CD14-positive monocyte (primary cell): Measurements from ENCODE around the gene TMEM259. TPM values are rescaled to one million over a fixed set of nuclear protein-coding genes. Genes with fewer than 3 reads are reported as not detected.
A peak's percentile ranks its signal among the peaks of the same experiment; 100 is the strongest.

Experiments used
- DNase-seq, 3 donors: peaks; one replicate each; pipeline ENCODE4 v3.0.0-alpha.2; 2011 to 2022
- H2AFZ ChIP-seq: 2 replicates; pipeline ENCODE4 v1.6.0; 2012; ENCODE audit warnings: mild to moderate bottlenecking, low read depth, low read length, inconsistent platforms; ENCODE audit not compliant: insufficient read depth, poor library complexity, severe bottlenecking
- H3K27ac ChIP-seq, 2 donors: 1 replicate in 1 of 2; 2 replicates in 1 of 2; pipeline ENCODE4 v1.5.1; 2012 to 2013; ENCODE audit warnings: low read length in 2 of 2, control low read depth in 1 of 2, inconsistent platforms in 1 of 2, low read depth in 1 of 2, mild to moderate bottlenecking in 1 of 2
- H3K27me3 ChIP-seq, 2 donors: one replicate each; pipeline versions ENCODE4 v1.6.0 to v1.6.1; 2011 to 2013; ENCODE audit warnings: low read length in 2 of 2; ENCODE audit not compliant: control insufficient read depth in 2 of 2, insufficient read depth in 2 of 2
- H3K36me3 ChIP-seq, 2 donors: replicated peaks in 1 of 2; 1 replicate in 1 of 2; 2 replicates in 1 of 2; pipeline versions ENCODE4 v1.5.1 to v1.6.1; 2012 to 2013; ENCODE audit warnings: low read length in 2 of 2, control low read depth in 1 of 2, inconsistent platforms in 1 of 2, mild to moderate bottlenecking in 1 of 2; ENCODE audit not compliant: insufficient read depth in 2 of 2, control insufficient read depth in 1 of 2
- H3K4me1 ChIP-seq, 2 donors: 1 replicate in 1 of 2; 2 replicates in 1 of 2; pipeline versions ENCODE4 v1.5.1 to v1.6.1; 2012 to 2013; ENCODE audit warnings: low read length in 2 of 2, control low read depth in 1 of 2, inconsistent platforms in 1 of 2, mild to moderate bottlenecking in 1 of 2, moderate library complexity in 1 of 2; ENCODE audit not compliant: insufficient read depth in 2 of 2, control insufficient read depth in 1 of 2
- H3K4me2 ChIP-seq: replicated peaks from 2 replicates; pipeline ENCODE3; 2012; ENCODE audit warnings: low read length, moderate library complexity, mild to moderate bottlenecking; ENCODE audit not compliant: poor library complexity, severe bottlenecking; ENCODE audit errors: extremely low read depth
- H3K4me3 ChIP-seq, 3 experiments: fragments of 200-600 bp in 1 of 3; sonication (generic) in 1 of 3; replicated peaks in 1 of 3; 1 replicate in 2 of 3; 2 replicates in 1 of 3; pipeline ENCODE4 v1.5.1; 2011 to 2013; ENCODE audit warnings: low read length in 3 of 3, mild to moderate bottlenecking in 3 of 3, control low read depth in 2 of 3, low read depth in 2 of 3, inconsistent platforms in 1 of 3, moderate library complexity in 1 of 3
- H3K79me2 ChIP-seq: 2 replicates; pipeline ENCODE4 v1.6.0; 2012; ENCODE audit warnings: mild to moderate bottlenecking, control low read depth, inconsistent platforms, low read length, moderate library complexity; ENCODE audit not compliant: insufficient read depth
- H3K9ac ChIP-seq: 2 replicates; pipeline ENCODE4 v1.6.0; 2017; ENCODE audit warnings: low read length, mild to moderate bottlenecking; ENCODE audit not compliant: insufficient read depth, poor library complexity, severe bottlenecking
- H3K9me3 ChIP-seq, 2 donors: replicated peaks in 1 of 2; 1 replicate in 1 of 2; 2 replicates in 1 of 2; pipeline versions ENCODE4 v1.5.1 to v1.6.1; 2012 to 2013; ENCODE audit warnings: low read length in 2 of 2, control low read depth in 1 of 2; ENCODE audit not compliant: control insufficient read depth in 1 of 2, insufficient read depth in 1 of 2
- H4K20me1 ChIP-seq: 2 replicates; pipeline ENCODE4 v1.6.0; 2012; ENCODE audit warnings: mild to moderate bottlenecking, low read length, control low read depth, moderate library complexity; ENCODE audit not compliant: insufficient read depth
- H3K27ac Mint-ChIP-seq, 7 donors: one replicate each; pipeline ENCODE4 v1.8.0; 2020; ENCODE audit warnings: mild to moderate bottlenecking in 7 of 7, mixed read lengths in 7 of 7, moderate library complexity in 6 of 7, inconsistent platforms in 2 of 7
- H3K27me3 Mint-ChIP-seq, 3 donors: one replicate each; pipeline ENCODE4 v1.8.0; 2021 to 2022; ENCODE audit warnings: low read depth in 3 of 3, mild to moderate bottlenecking in 3 of 3, mixed read lengths in 3 of 3, moderate library complexity in 3 of 3, inconsistent platforms in 1 of 3
- H3K36me3 Mint-ChIP-seq, 2 donors: one replicate each; pipeline ENCODE4 v1.8.0; 2020; ENCODE audit warnings: mixed read lengths in 2 of 2, inconsistent platforms in 1 of 2, mild to moderate bottlenecking in 1 of 2
- H3K4me1 Mint-ChIP-seq: one replicate; pipeline ENCODE4 v1.8.0; 2020; ENCODE audit warnings: mild to moderate bottlenecking, mixed read lengths
- H3K4me3 Mint-ChIP-seq, 2 donors: one replicate each; pipeline ENCODE4 v1.8.0; 2020; ENCODE audit warnings: mild to moderate bottlenecking in 2 of 2, mixed read lengths in 2 of 2, moderate library complexity in 1 of 2
- H3K9me3 Mint-ChIP-seq, 7 donors: one replicate each; pipeline ENCODE4 v1.8.0; 2020 to 2022; ENCODE audit warnings: mixed read lengths in 7 of 7, mild to moderate bottlenecking in 6 of 7, moderate library complexity in 6 of 7, inconsistent platforms in 2 of 7
- WGBS: methylation state at CpG from one replicate; pipeline ENCODE4 v1.1.5; 2013; ENCODE audit warnings: missing lambda C conversion rate; ENCODE audit not compliant: insufficient coverage; 5-methylcytosine and 5-hydroxymethylcytosine counted together
- intact Hi-C, 2 donors: fragments of 100-400 bp; cut with micrococcal nuclease; formaldehyde crosslinking; loops; one replicate each; pipeline versions ENCODE4 v1.15.0 to v1.15.1; 2023
- polyA plus RNA-seq, 3 donors: library from polyadenylated mRNA; depleted of rRNA in 1 of 3; unstranded in 2 of 3; stranded (reverse) in 1 of 3; fragments of 300-500 nt in 2 of 3; fragments of >200 nt in 1 of 3; fragmentation: Illumina TruSeq in 2 of 3; gene quantifications; 1 replicate in 2 of 3; 2 replicates in 1 of 3; pipeline ENCODE4 v1.2.3, GENCODE V29; 2012 to 2021
- TF ChIP-seq, protein P1 (sequence below): fragments of 200-600 bp; IDR thresholded peaks from one replicate; pipeline ENCODE4 v1.8.0; 2022; ENCODE audit warnings: antibody characterized with exemption, mild to moderate bottlenecking

Gene TMEM259
- polyA plus RNA-seq, 3 donors, result 37.4 to 417 (median 45.0) TPM

DNA sequence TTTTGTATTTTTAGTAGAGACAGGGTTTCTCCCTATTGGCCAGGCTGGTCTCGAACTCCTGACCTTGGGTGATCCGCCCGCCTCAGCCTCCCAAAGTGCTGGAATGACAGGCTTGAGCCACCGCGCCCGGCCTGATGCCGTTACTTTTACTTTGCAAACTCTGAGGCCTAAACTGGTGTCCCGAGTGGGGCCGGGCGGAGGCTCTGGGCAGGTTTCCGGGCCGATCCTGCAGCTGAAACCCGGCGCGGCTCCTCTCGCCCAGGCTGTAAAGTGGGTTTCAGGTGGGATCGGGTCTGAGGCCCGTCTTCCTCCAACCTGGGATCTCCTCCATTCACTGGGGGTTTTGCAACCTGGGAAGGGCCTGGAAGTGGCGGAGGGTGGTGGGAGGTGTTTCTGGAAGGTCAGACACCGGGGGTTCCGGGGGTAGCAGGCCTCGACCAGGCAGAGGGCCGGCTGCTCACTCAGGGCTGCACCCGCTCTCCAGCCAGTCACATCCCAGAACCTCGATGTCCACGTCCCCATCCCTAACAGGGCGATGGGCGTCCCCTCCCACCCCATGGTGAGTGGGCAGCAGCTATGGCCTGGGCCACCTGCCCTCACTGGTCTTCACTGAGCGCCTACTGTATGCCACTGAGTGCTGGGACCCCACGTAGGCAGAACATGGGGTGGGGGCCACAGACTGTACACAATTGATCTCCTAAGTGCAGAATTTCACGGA, 58.1 kb downstream of the TMEM259 start:
- TF ChIP-seq, protein P1, sequence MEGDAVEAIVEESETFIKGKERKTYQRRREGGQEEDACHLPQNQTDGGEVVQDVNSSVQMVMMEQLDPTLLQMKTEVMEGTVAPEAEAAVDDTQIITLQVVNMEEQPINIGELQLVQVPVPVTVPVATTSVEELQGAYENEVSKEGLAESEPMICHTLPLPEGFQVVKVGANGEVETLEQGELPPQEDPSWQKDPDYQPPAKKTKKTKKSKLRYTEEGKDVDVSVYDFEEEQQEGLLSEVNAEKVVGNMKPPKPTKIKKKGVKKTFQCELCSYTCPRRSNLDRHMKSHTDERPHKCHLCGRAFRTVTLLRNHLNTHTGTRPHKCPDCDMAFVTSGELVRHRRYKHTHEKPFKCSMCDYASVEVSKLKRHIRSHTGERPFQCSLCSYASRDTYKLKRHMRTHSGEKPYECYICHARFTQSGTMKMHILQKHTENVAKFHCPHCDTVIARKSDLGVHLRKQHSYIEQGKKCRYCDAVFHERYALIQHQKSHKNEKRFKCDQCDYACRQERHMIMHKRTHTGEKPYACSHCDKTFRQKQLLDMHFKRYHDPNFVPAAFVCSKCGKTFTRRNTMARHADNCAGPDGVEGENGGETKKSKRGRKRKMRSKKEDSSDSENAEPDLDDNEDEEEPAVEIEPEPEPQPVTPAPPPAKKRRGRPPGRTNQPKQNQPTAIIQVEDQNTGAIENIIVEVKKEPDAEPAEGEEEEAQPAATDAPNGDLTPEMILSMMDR, result no peak
- 92% methylated on average over 26 of the region's 31 CpGs for WGBS
- no peak overlapping the region for H3K4me3 Mint-ChIP-seq

DNA sequence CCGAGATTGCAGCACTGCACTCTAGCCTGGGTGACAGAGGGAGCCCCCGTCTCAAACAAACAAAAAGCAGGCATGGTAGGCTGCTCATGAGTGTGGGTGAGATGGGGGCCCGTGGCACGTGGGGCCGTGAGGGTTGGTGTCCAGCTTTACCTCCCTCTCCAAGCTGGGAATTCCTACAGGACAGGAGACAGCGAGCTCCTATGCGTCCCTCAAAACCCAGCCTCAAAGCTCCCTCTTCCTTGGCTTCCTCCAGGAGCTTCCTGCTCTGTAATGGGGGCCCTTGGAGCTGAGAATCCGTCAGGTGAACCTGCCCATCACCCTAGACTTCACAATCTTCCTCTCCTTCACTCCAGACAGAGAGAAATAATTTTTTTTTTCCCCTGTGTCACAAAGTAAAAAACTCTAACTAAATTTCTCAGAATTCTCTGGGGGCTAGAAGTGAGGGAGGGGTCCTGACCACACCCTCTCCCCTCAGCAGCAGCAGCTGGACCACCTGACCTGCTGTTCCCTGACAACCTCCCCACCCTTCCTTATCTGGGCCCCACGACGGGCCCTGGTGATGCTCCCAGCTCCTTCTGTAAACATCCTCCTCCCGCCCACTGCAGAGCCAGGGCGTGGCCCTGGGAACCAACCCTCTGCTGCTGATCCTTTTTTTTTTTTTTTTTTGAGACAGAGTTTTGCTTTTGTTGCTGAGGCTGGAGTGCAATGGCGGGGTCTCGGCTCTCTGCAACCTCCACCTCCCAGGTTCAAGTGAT, 58.9 kb downstream of the TMEM259 start:
- Mint-ChIP-seq H3K27me3 (no peaks in the 10 kb centered on the region), H3K9me3 (peaks cover 0 to 6% (median 3%) of the 10 kb centered on the region in 7 donors), H3K36me3 (peaks cover 43 to 83% of the 10 kb centered on the region in 2 donors), H3K4me3 (no peak overlapping the region), H3K4me1 (peaks cover 8% of the 10 kb centered on the region), H3K27ac (peak overlapping the region in 3 of 7 donors; percentile 18 to 77 (median 32))
- H3K9me3 ChIP-seq, result peaks cover 0 to 3% of the 10 kb centered on the region in 2 donors
- H3K4me3 ChIP-seq, result no peak overlapping the region
- H3K4me2 ChIP-seq, result no peak overlapping the region
- TF ChIP-seq, protein P1, result no peak
- peak overlapping the region in 1 of 2 donors; percentile 31 for H3K27ac ChIP-seq
- peaks cover 0 to 5% of the 10 kb centered on the region in 2 donors for H3K4me1 ChIP-seq
- DNase-seq, result no peak
- WGBS, result no CpG with 5 or more reads among the region's 14 CpGs
- no peak overlapping the region for H2AFZ ChIP-seq
- intact Hi-C loops, result no loop called here
- H3K9ac ChIP-seq, result no peak overlapping the region
- H4K20me1 ChIP-seq, result peaks cover 99% of the 10 kb centered on the region
- H3K36me3 ChIP-seq, result peaks cover 71 to 82% of the 10 kb centered on the region in 2 donors
- no peaks in the 10 kb centered on the region for H3K27me3 ChIP-seq
- H3K79me2 ChIP-seq, result peaks cover 51% of the 10 kb centered on the region

More for the DNA sequence above, 58.1 kb downstream of the TMEM259 start:
- Histone ChIP-seq H3K27me3 (no peaks in the 10 kb centered on the region), H3K9ac (no peak overlapping the region), H3K4me2 (no peak overlapping the region), H3K79me2 (peaks cover 43% of the 10 kb centered on the region), H3K27ac (no peak overlapping the region), H3K4me1 (peaks cover 0 to 5% of the 10 kb centered on the region in 2 donors), H3K9me3 (peaks cover 0 to 3% of the 10 kb centered on the region in 2 donors), H4K20me1 (peaks cover 96% of the 10 kb centered on the region), H3K36me3 (peaks cover 77 to 89% of the 10 kb centered on the region in 2 donors), H3K4me3 (no peak overlapping the region), H2AFZ (no peak overlapping the region)
- Mint-ChIP-seq H3K4me1 (peaks cover 8% of the 10 kb centered on the region), H3K9me3 (peaks cover 0 to 6% (median 3%) of the 10 kb centered on the region in 7 donors), H3K36me3 (peaks cover 48 to 91% of the 10 kb centered on the region in 2 donors), H3K27me3 (no peaks in the 10 kb centered on the region), H3K27ac (no peak overlapping the region)
- intact Hi-C loops, result no loop called here
- DNase-seq, result no peak
